Activated CD4-positive, alpha-beta T cell treated with anti-CD3 and anti-CD28 coated beads for 1 hour (primary cell): ENCODE measurements around the gene FAM204A.

Experiments used
- DNase-seq: peaks from one replicate; pipeline ENCODE4 v3.0.0-alpha.2; 2020

FAM204A gene

DNA sequence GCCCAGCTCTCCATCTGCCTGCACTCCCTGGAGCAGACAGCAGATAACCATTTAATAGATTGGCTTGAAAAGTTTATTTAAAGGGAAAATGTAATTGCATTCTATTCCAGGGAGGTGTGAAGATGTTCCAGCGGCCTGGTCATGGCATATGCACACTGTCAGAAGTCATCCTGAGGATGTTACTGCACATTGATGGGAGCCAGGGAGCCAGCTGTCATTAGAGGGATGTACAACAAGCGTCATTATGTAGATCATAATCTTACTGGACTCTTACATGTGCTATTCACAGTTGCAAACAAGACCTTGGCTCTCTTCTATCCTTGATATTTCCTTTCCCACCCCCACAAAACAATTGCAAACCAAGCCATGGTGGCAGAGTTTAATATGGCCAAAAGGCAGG, 65.4 kb downstream of the FAM204A start:
- DNase-seq: no peak

DNA sequence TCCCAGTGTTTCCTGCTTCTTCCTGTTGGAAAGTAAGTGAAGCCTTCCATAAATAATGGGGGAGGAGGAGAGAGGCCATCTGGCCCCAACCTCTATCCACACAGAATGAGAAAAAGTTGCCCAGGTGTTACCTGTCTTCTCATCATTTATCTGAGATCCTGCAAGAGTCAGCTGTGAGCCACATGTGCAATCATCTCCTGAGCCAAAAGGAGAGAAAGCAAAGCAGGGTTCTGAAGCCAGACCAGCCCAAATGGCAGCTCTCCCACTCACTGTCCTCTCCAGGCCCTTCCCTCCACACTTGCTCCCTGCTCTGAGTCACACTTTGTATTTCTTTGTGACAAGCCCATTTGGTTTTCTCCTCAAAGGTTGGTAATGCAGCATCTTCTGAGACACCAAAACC, 65.9 kb downstream of the FAM204A start:
- no peak for DNase-seq

DNA sequence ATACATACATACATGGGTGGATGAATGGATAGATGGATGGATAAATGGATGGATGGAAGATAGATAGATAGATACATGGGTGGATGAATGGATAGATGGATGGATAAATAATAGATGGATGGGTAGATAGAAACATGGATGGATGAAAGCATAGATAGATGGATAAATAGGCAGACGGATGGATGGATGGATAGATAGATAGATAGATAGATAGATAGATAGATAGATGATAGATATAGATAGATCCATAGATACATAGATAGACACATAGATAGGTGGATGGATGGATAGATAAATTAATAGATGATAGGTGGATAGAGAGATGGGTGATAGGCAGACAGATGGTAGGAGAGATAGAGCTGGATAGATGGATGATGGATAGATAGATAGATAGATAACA, 68.5 kb downstream of the FAM204A start:
- DNase-seq: no peak

DNA sequence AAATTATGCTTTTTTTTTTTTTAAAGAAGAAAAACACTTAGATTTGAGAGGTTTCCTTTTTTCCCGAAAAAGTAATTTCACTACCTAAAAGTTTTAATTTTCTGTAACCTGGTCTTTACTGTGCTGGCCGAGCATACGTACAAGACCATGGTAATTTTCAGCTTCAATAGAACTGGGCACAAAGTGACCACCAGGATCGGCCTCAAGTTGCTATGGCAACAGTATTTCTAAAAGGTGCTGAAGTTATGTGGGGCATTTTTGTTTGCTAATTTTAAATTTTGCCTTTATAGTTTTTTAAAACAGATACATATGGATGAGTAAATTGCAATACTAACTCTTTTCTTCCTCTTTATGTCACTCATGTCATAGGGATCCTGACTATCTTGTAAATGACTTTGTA, 69.4 kb downstream of the FAM204A start:
- DNase-seq: no peak

DNA sequence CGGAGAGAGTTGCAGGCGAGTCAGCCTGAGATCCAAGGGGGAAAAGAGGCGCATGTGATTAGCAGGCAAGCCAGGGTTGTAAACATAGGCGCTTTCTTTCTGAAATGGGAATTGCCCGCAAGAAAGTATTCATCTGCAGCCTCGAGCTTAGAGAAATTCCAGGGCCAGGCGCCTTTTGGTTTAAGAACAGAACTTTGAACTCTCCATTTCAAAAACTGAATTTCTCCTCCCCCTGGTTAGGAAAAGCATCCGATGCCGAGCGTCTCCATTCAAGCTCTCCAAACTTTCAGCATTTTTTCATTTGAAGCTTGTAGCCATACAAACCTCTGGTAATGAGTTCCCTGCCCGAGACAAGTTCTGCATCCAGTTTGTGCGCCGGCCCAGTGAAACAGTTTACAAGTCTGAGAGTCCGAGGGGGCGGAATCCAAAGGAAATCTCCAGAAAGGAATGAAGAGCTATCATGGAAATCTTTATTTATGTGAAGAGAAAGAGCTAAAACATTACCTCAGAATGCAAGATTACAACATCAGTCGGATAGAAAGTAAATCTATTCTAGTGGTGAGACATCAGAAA, 69.9 kb downstream of the FAM204A start:
- DNase-seq: no peak

DNA sequence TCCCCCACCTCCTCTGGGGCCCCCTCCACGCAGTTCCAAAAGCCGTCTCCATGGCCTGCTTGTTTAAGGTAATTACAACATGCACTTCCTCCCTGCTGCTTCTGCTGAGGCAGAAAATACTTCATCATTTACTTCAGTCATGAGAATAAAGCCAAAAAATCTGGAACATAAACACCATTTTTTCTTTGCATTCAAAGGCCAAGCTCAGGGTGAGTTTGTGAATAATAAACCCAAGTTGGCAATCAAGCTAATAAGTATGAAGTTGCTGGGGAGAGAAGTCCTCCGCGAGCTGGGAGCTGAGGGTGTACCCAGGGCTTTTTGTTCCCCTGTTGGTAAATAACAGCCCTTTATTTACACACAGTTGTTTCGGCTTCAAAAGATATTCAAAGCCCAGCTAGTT, 70.5 kb downstream of the FAM204A start:
- DNase-seq: no peak

DNA sequence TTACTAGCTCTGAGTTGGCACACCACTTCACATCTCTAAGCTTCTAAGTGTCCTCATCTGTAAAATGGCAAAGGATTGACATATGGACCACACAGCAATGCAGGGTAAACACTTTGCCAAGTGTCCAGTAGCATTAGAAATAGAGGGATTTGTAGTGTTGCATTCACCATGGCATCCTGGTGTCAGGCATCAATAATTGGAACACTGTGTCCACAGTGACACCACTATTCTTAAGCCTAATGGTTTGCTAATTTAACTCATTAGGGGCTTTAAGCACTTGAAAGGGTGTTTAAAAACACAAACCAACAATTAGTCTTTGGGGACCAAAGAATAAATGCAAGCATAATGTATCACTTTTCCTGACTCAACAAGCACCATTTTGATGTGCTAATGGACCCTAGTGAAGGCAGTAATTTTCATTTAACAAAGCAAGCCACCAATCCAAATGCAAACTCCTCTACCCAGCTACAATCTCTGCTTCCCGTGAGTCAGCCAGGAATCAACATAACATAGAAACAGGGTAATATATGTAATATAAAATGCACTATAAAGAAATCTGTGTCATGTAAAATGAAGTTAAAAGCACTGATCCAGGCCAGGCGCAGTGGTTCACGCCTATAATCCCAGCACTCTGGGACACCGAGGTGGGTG, 75.9 kb downstream of the FAM204A start:
- DNase-seq: no peak

DNA sequence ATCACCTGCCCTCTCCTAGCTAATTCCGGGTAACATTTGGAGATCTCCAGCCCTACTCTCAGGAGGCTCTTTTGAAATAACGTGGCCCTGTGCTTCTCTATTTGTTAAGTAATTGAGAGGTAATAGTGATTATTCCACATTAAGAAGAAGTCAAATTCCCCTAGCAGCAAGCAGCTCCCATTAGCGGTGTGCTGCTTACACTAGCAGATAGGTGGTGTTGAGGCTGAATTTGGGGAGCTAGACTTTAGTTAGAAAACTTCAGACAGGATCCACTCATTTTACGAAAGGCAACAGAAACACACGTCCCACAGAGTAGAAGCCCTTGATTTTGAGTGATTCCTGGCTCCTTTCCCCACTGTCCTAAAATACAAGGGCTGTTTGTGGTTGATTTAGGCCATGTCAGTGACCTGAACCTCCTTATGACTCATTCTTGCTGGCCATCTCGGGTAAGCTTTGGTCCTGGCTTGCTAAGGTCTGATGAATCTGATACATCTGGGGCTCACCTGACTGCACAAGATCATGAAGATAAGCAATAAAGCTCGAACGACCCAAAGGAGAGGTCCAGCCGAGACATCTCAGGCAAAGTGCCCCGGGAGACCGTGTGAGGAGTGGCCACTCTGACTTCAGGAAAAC, 77.2 kb downstream of the FAM204A start:
- DNase-seq: no peak

DNA sequence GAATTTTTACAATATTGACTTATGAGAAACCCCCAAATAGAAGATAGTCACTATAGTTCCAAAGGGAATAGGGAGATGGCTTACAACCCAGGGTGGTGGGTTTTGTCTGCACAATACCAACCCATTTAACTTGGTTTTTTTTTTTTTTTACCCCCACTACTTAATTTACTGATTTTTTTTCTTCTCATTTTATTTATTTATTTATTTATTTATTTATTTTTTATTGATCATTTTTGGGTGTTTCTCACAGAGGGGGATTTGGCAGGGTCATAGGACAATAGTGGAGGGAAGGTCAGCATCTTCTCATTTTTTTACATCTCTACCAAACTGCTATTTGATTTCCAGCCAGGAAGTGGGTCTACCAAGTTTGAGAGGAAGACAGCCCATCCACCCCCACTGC, 77.9 kb downstream of the FAM204A start:
- DNase-seq: no peak

DNA sequence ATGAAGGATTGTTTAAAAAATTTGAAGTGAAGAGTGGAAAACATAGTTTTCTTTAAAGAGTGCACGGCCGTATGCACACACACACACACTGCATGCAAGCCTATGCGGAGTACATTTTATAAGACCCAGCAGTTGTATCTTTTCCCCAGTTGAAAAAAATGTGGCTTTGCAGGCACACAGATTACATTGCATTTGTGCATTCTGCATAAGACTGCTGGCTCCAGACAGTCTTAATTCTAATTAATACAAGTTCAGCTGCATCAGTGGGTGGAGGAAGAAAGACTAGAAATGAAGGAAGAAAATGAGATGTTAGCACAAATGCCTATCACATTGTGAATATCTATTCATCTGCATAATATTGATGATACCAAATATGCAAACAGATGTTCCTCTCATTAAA, 79.6 kb downstream of the FAM204A start:
- no peak for DNase-seq

DNA sequence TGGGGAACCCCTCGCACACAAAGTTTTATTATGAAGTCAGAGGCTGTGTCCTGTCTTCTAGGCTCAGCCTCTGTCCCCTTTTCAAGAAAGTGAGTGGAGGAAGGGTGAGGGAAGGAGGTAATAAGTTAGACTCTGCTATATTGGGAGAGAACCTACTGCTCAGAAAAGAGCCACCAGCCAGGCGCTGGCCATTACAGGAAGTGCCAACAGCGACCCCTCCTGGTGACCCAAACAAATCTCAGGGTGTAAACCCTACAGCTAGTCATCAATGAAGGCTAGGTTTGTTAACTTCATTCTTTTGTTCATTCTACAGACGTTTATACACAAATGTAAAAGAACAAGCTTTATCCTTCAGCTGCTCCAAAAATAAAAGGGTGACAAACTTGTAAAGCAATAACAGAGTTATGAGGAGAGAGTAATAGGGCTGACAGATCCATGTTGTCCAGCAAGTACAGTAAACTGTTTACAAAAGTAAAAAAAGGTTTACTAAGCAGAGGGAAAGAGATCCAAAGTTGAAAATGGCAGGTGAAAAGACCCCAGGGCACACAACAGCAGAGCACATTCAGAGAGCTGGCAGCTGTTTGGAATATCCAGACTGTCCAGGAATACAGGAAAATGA, 82.7 kb downstream of the FAM204A start:
- DNase-seq: no peak

DNA sequence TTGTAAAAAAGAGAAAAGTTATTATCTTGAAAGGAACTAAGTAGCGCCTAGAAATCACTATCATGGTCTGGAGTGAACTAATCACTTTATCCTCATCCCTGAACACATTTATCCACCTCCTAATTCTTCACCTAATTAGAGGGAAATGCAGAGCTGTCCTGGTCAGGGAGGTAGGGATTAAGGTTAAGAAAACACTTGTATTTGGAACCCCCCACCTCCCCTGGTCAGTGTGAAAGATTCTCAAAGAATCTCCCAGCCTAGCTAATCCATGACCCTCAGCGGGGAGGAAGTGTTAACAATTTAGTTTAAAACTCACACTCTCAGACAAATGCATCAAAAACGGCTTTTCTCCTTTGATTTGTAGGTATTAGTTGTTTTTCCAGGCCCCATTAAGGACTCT, 83.8 kb downstream of the FAM204A start:
- no peak for DNase-seq

DNA sequence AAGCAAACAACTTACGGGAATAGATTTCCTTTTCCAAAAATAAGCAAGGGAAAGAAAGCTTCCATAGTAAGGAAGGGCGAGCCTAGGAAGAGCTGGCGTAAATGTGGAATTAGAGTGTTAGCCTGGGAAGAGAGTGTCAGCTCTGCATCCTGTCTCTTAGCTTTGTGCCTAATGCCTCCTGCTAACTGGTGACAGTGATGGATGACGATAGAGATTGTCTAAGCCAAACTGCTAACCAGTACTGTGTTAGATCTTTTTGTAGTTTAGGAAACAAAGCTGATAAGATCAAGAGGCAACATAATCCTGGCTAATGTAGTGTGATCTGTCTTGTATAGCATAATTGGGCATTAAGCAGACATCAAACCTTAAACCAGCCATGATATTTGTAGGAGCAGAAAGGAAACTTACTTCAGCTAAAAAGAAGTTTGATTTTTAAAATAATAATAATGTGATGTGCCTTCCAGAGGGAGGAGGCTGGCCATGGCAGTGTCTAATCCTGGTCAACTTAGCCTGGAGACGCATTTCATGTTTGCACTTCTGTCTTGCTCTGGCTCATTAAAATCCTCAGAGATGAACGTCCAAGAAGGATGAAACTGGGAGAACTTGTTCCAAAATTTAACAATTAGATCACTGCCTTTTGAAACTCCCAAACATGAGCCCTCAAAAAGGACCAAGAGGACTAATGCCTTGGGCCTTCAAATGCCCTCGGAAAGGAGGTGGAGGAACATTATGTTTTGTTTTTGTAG, 85.1 kb downstream of the FAM204A start:
- DNase-seq: no peak

DNA sequence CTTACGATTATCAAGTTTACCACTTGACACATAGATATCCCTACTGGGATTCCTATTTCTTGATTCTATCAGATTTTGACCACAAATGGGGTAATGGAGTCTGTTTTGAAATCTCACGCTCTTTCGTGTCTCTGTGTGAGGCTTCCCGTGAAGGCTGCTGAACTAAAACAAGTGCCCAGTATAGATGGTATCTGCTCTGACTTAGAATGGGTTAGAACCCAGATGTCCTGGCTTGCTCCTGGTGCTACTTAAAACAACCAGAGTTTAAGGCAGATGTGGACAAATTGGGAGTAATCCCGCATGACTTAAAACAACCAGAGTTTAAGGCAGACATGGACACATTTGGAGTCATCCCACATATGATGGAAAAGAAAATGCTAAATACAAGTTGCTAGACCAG, 85.9 kb downstream of the FAM204A start:
- DNase-seq: no peak

DNA sequence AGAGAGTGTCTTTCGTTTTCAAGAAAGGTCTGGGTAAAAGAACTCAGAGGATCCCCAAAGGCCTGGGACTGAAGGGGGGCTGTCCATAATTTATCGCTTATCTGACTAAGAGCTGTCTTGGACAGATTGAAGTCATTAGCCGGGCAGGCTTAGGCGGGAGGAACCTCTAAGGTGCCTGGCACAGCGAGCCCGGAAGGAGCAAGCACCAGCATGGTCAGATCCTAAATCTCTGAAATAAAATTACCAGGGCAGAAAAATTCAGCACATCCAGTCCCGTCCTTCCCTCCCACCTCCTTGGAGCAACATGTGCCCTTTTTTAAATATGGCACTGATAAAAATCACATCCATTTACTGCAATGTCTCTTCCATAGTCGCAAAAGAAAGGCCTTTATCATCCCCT, 86.8 kb downstream of the FAM204A start:
- DNase-seq: no peak

DNA sequence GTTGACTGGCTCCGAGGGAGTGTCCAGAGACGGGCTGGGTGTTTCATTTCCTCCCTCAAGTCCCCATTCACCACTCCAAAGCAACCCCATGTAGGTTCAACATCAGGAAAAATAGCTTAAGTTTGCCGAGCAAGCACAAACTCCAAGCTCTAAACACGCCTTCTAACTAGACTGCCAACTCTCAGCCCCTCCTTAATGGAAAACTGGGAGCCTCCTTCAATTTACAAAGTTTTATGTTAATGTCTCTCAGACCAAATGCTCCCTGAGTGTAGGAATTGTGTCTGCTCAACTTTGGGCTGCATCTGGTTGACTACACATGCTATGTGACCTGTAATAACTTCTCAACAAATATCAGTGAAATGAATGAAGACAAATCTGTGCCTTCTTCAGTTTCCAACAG, 87.5 kb downstream of the FAM204A start:
- DNase-seq: no peak

DNA sequence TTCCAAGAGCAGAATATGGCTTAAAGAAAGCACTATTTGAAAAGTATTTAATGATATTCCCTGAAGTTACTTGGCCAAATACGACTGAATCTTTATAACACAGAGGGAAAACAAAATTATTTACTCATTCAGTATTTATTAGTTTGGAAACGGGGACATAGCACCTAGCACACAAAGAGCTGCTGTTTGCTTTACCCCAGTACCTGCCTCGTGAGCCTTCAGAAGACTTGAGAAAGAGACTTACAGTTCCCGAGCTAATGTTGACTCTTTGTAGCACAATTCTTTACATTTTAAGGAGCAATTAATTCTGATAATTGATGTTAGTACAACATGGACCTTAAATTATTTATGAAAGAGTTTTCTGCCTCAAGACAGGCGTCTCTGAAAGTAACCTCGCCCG, 88.7 kb downstream of the FAM204A start:
- DNase-seq: no peak

DNA sequence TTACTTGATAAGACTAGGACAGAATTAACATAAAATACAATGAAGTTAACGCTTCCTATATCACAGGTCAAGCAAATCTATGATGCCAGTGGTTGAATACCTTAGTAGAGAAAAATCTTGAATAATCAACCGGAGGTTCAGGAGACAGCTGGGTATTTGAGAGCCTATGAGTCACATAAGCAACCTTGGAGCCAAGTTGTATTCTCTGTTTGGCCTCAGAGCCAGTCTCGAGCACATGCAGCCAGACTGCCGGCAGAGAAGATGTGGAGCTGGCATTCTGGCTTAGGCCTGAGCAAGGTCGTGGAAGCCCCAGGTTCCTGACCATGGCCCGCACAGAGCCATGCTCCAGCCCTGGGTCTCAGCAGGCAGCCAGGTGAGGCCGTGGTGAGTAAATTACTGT, 90.3 kb downstream of the FAM204A start:
- DNase-seq: no peak

DNA sequence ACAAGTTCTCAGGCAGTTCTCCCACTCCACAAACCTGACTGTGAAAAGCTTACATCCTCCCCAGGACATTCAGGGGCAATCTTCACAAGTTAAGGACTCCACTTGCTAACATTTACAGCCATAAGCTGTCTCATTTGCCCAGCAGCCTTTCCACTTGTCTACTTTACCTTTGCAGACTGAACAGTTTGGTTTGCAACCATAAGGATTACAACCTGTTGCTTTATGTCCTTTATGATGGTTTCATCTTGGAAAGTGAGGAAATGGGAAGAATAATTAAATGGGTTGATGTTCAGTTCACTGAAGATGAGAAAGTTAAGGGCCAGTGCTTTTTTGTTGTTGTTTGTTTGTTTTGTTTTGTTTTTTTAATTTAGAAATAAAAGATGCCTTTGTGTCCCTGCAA, 92.4 kb downstream of the FAM204A start:
- no peak for DNase-seq
